ENCODE measurements around the gene CD99. TPM values are rescaled to one million over a fixed set of nuclear protein-coding genes. Genes with fewer than 3 reads are reported as not detected.

CD99 gene
- total and polyA plus RNA-seq, 8 donors = 64.5 to 432 (median 134) TPM

- Histone ChIP-seq H3K4me3 (no peak overlapping the region), H3K36me3 (no peaks in the 10 kb centered on the region), H3K9me3 (no peaks in the 10 kb centered on the region), H3K27ac (peak overlapping the region in 2 of 4 donors; percentile 28), H3K27me3 (no peaks in the 10 kb centered on the region), H3K4me1 (peaks cover 0 to 3% (median 0%) of the 10 kb centered on the region in 3 donors)
- ATAC-seq (peak in 3 of 4 donors; percentile 25 to 38 (median 28)), FAIRE-seq (no peak), DNase-seq (peak in 1 of 6 donors; percentile 10)
- WGBS, 2 donors = 60 to 76% methylated on average over 15 of the region's 15 CpGs
- intact Hi-C loops (cut with DNase I) = no loop called here
- TF ChIP-seq CTCF (IDR thresholded peaks at IDR 0.05) = no peak
These were observed 19.1 kb downstream of the CD99 start for GRCh38 chrX:2710041-2710840.

- FAIRE-seq (no peak), ATAC-seq (no peak), DNase-seq (no peak)
- no peak for TF ChIP-seq CTCF (IDR thresholded peaks at IDR 0.05)
- Histone ChIP-seq H3K9me3 (no peaks in the 10 kb centered on the region), H3K27ac (no peak overlapping the region), H3K4me3 (no peak overlapping the region), H3K36me3 (peaks cover 0 to 1% (median 0%) of the 10 kb centered on the region in 3 donors), H3K27me3 (no peaks in the 10 kb centered on the region), H3K4me1 (peaks cover 0 to 3% (median 0%) of the 10 kb centered on the region in 3 donors)
- intact Hi-C loops (cut with DNase I) = no loop called here
- WGBS, 2 donors = 94 to 98% methylated on average over 2 of the region's 2 CpGs
These were observed 20.3 kb downstream of the CD99 start for GRCh38 chrX:2711441-2711840.

GRCh38 chrX:2712428-2712827 is 21.3 kb downstream of the CD99 start:
- peaks cover 0 to 11% (median 0%) of the 10 kb centered on the region in 3 donors for H3K36me3 ChIP-seq
- H3K4me1 ChIP-seq = peaks cover 0 to 3% (median 0%) of the 10 kb centered on the region in 3 donors
- FAIRE-seq (no peak), DNase-seq (peak in 1 of 6 donors; percentile 5), ATAC-seq (no peak)
- intact Hi-C loops (cut with DNase I) = no loop called here
- H3K9me3 ChIP-seq = no peaks in the 10 kb centered on the region
- no peaks in the 10 kb centered on the region for H3K27me3 ChIP-seq
- H3K4me3 ChIP-seq = no peak overlapping the region
- 86 to 91% methylated on average over 9 of the region's 9 CpGs for WGBS, 2 donors
- no peak overlapping the region for H3K27ac ChIP-seq
- TF ChIP-seq CTCF (IDR thresholded peaks at IDR 0.05) = no peak

GRCh38 chrX:2712890-2713840 is 22.1 kb downstream of the CD99 start:
- 82 to 93% methylated on average over 13 of the region's 13 CpGs for WGBS, 2 donors
- DNase-seq = peak in 1 of 6 donors; percentile 21
- no peak for TF ChIP-seq CTCF (IDR thresholded peaks at IDR 0.05)
- Histone ChIP-seq H3K27ac (no peak overlapping the region), H3K9me3 (no peaks in the 10 kb centered on the region), H3K4me1 (peaks cover 0 to 3% (median 0%) of the 10 kb centered on the region in 3 donors), H3K4me3 (no peak overlapping the region), H3K27me3 (no peaks in the 10 kb centered on the region), H3K36me3 (peaks cover 0 to 18% (median 0%) of the 10 kb centered on the region in 3 donors)
- intact Hi-C loops (cut with DNase I) = no loop called here
- FAIRE-seq = no peak
- no peak for ATAC-seq
